SHP77 treated with DMSO at 0.1 percent for 48 hours (cell line): Measurements from ENCODE around the gene MYORG.
A peak's percentile ranks its signal among the peaks of the same experiment; 100 is the strongest.

Experiments
- DNase-seq: peaks from one replicate; lab custom pipeline; 2025; lab: John Stamatoyannopoulos, UW

The MYORG gene

DNA sequence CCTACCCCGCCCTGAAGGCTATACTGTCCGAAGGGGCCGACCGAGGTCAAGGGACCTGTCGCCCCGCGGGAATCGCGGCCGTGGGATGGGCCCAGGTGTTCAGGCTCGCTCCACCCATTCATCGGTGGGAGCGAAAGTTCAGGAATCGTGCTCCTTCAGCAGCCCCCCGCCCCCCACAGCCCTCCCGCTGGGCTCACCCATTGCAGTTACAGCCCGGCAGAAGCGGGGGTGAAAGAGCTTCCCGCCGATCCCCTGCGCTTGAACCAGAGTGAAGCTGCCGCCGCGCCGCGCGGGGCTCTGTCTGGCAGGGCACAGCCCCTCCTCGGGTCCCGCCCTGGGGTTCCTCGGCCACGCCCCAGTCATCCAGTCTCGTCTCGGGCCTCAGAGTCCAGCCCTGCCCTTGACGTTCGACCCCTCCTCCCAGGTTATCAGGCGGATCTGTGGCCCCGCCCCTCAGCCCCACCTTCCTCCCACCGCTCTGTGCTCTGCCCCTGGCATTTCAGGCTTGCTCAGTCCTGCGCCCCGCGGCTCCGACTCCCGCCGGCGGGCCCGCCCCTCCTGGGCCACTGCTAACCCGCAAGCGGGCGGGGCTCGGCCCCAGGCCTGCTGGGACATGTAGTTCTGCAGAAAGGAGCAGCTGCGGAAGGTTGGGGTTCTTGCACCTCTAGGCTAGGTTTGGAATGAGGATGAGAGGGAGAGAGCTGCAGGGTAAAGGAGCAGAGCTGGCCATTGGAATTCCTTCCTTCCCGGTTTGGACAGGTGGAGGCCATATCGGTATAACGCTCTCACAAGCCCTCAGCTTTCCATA lies at the start of gene MYORG:
MYORG (minus strand) TSS at position 303 of the 808 bp plus-strand sequence. CDS start 3,955 bp downstream, outside the sequence.
- peak; percentile 67 for DNase-seq

DNA sequence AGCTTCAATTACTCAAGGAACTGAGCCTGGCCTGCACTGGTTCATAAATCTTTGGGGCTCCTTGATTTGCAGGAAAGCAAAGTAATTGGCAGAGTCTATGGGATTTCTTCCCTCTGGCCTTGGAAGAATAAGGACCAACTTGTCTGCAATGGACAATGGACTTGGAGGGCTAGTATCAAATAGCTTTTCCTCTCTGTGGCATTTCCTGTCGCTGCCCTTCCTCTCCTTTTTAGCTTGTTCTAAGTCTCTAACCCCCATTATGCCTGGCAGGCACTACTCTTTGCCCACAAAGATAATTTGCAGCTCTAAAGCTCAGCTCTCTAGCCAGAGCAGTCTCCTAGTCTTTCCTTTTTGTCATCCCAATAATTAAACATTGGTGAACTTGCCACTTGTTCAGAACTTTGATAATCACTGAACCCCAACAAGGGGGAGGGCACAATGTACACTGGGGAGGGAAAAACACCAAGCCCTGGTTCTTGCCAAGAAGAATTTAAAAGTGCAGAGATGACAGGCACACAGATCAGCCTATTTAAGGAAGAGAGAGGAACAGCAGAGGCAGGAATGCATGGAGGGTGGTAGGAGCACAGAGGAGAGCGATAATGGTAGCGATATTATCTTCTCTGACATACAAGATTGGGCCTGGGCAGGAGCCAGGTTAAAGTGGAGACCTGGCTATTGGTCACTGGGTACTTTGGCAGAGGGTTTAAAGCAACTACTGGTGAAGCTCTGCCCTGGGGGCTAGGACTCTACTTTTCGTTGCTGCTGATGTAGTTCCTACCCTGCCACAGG lies 43.2 kb upstream of the MYORG start:
- no peak for DNase-seq

DNA sequence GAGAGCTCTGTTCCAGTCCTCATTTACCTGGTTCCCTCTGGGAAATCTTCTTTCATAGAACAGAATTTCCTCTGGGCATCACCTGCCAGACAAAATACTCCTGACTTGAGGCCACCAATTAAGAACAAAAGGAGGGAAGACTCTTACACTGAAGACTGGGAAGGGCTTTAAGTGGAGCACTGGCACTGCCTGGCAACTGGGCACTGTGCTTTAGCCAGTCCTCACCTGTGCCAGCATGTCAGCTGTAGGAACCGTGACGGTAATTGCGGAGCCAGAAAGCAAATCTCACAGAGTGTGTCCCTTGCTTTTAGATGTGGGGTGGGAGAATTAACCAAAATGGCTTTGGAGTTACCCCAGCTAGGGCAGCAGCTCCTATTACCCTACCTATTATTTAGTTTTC lies 41.0 kb upstream of the MYORG start:
- no peak for DNase-seq

- DNase-seq = no peak
Measured at GRCh38 chr9:34413231-34413852, 36.6 kb upstream of the MYORG start.

- DNase-seq = no peak
Measured at GRCh38 chr9:34412336-34412735, 35.6 kb upstream of the MYORG start.

DNA sequence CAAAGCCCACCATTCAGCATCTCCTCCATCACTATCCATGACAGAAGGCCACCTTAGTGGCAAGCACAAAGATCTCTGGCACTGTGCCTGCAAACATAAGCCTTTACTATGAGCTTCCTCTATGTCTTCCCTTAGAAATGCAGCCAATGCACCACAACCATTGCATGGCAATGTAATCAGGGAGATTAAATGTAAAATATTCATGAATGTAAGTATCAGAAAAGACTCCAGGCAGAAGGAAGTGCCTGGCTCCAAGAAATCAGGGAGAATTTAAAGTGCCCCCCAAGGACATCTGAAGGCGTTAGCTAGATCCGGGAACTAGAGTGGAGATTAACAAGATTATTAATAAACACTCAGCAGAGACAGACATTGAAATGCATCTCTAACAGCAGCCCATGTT lies 32.5 kb upstream of the MYORG start:
- DNase-seq = no peak

- DNase-seq = no peak
Measured at GRCh38 chr9:34408173-34408572, 31.5 kb upstream of the MYORG start.

- no peak for DNase-seq
Measured at GRCh38 chr9:34406219-34406618, 29.5 kb upstream of the MYORG start.

DNA sequence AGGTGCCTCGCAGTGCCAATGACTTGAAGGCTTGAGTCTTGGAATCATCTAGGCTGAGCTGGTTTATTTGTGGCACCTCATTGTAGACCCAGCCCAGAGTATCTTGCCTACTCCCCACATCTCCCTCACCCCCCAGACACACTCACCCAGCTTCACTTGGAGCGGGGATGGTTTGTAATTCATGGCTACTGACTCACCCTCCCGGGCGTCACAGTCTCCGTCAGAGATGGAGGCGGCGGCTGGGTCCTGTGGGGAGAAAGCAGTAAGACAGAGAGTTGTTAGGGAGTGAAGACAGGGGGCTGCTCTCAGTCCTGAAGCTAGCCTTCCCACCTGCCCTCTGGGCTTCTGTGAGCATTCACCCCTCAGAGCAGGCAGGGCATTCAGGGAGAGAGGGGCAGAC lies 29.0 kb upstream of the MYORG start:
- DNase-seq = no peak

DNA sequence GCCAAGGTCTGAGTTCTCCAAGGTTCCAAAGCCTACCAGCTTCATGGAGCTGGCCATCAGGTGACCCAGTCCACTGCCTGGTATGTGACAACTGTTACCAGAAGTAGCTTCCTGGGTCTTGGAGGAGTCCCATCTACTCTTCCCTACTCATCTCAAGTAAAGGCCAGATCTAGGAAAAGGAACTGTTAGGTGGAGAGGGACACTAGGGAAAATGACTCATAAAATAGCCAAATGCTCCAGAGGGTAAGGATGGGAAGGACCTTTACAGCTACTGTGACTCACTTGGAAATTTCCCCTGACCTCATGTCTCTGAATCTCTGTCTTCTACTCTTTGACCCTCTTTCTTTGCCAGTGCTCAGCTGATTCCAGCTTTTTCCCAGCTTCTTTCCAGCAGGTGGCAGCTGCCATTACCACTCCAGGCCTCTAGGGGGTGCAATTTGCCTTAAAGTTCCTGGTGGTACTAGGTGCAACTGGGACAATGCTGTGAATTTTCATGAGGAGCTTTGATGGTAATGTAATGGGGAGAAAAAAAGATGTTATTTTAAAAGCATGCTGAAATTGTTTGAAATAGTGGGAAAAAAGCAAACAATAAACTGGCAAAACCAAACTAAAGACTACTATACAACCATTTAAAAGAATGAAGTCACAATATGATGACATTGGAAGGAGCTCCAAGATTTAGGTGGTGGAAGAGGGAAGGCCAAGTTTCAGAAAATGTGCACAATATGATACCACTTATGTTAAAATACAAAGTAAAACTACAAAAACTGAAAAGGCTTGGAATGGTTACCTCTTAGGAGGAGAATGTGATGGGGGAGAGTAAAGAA lies 27.1 kb upstream of the MYORG start:
- DNase-seq = no peak

DNA sequence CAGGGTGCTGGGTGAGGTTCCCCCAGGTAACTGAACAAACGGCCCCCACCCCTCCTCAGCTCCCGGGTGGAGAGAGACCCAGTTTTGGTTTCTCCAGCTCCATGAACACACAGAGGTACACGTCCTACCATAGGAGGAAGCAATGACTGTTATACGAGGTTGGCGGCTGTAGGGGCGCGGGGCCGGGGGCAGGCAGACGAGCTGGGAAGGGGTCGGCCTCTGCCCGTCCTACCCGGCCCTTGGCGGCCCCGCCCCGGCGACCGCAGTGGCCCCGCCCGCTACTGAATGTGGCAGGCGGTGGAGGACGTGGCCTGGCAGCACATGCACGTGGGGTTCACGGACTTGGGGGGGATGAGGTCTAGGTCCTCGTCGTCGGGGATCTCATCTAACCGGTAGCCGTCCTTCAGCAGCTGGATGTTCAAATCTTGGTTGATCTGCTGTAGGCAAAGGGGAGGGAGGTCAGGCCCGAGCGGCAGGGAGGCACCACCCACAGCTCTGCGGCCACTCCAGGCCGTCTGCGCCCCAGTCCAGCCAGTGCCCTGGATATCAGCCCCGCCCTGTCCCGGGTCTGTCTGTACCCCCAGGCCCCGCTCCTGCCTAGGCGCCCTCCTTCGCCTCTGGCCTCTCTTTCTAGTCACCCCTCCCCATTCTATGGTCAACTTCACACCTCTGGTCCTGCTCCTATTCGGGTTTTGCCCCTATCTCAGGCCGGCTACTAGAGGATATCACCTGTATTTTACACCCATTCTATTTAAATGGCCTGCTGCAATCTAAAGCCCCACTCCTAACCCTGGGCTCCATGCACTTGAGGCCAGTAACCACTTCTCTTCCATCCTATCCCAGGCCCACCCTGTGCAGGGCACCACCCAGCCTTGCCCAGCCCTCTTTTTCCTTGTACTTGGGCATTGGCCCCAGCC lies 24.2 kb upstream of the MYORG start:
- DNase-seq = no peak

DNA sequence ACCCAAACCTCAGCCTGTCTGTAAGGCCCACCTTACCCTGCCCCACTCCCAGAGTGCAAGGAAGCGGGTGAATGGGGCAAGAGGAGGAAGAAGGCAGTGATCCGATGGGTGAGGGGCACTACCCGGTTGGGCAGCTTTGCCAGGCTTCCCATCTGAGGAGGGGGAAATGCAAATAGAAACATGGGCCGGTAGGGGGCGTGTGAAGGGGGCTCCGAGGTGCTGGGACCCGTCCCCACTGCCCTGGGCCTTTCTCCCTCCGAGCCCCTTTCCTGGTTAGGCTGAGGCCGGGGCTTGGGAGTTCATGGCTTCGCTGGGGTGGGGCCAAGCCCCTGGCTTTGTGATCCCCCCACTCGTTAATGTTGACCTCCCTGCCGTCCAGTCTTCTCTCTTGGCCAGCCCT lies 23.6 kb upstream of the MYORG start:
- no peak for DNase-seq

DNA sequence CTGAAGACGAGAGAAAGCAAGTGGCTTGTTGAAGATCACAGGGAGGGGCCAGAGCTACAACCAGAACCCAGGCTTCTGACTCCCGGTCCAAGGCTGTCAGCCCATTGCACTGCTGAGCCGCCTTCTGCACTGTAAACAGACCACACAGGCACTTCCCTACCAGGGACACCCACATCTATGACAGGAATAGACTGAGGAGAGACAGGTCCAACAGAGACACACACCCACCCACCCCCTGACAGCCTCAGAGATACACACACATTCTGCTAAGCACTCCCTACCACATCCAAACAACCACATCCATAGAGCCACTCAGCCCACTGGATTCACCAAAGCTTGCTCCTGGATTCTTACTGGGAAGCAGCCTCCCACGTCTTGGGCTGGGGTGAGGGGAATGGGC lies 23.0 kb upstream of the MYORG start:
- DNase-seq = no peak

DNA sequence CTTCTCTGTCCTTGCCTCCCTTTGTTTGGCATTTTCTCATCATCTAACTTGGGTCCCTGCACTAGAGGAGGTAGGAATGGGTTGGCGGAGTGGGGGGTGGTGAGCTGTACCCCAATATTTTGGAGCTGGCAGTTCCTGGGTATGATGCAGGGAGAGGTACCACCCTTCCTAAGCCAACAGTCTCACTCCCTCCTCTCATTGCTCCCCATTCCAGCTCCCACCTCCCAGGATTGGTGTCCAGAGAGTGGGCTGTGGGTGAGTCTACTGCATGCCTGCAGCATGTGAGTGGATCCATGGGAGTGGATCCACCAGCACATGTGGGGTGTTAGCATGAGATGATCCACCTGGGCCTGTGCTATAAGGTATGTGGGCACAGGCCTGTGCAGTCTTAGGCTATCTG lies 22.2 kb upstream of the MYORG start:
- DNase-seq = no peak

- no peak for DNase-seq
Measured at GRCh38 chr9:34396276-34397214, 19.8 kb upstream of the MYORG start.

GRCh38 chr9:34392511-34392910 lies 15.8 kb upstream of the MYORG start:
- DNase-seq = no peak

GRCh38 chr9:34387239-34387638 lies 10.5 kb upstream of the MYORG start:
- no peak for DNase-seq

- DNase-seq = no peak
Measured at GRCh38 chr9:34386656-34387055, 10.0 kb upstream of the MYORG start.

- DNase-seq = no peak
Measured at GRCh38 chr9:34385561-34386230, 9.0 kb upstream of the MYORG start.
